GM18498 (cell line): Measurements from ENCODE around the gene GTF2H1.
A peak's percentile ranks its signal among the peaks of the same experiment; 100 is the strongest.

Experiments used
- ATAC-seq: cut with Tn5 transposase; IDR thresholded peaks from one replicate; pipeline ENCODE4 v1.9.1; 2021; ENCODE audit warnings: mild to moderate bottlenecking, moderate library complexity; ENCODE audit not compliant: unreplicated experiment

GTF2H1 gene

DNA sequence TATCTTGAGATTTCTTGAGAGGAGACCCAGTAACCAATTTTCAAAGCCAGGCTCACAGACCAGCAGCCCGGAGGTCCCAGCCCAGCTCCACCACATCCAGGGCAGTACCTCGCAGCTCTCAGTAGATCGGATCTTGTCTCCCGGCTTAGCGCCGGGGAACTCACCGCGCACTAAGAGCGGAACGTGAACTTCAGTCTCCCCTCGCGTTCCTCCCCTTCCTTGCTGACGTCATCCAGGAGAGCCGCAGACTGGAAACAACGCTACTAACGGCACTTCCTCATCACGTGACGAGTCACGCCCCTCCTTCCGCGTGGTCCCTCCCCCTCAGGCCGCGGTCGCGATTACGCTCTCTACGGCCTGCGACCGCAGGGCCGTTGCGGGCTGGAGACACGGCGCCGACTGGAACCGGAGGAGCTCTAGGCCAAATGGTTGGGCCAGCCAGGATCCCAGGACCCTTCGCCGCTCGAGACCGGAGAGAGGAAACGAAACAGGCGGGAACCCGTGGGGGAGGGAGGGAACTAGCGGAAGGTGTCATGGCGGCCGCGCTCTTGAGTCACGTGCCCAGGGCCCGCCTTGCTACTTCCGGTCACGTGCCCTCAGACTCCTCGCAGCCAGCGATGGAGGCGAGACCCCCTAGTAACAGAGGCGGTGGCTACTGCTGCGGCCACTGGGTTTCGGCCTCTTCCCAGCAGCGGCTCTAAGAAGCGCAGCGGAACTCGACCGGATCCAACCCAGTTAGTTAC lies at the start of gene GTF2H1, which contains the start of gene HPS5:
TSS of gene GTF2H1 (plus strand) at position 599 of the 743 bp plus-strand sequence. CDS start 10,508 bp downstream, outside the sequence.
TSS of gene HPS5 (minus strand) at position 172 of the 743 bp plus-strand sequence. CDS start 4,282 bp downstream, outside the sequence.
- ATAC-seq, result peak; percentile 90

GRCh38 chr11:18277565-18278271 lies 44.6 kb upstream of the GTF2H1 start:
- no peak for ATAC-seq

- peak; percentile 90 for ATAC-seq
Observed at GRCh38 chr11:18280438-18281045, 41.8 kb upstream of the GTF2H1 start.

DNA sequence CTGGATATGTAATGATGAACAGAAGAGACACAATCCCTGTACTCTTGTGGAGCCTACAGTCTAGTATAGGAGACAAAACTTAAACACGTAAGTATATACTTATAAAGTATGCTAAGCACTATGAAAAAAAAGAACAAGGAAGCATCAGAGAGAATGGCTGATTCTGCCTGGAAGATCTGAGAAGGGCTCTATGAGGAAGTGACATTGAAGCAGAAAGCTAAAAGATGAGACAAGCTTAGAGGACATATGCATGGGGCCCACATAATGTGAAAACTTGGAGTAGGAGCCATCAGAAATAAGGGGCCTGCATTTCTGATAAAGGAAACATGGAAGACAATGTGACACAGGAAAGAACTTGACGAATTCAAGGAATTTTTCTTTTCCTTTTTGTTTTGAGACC lies 39.7 kb upstream of the GTF2H1 start:
- no peak for ATAC-seq

DNA sequence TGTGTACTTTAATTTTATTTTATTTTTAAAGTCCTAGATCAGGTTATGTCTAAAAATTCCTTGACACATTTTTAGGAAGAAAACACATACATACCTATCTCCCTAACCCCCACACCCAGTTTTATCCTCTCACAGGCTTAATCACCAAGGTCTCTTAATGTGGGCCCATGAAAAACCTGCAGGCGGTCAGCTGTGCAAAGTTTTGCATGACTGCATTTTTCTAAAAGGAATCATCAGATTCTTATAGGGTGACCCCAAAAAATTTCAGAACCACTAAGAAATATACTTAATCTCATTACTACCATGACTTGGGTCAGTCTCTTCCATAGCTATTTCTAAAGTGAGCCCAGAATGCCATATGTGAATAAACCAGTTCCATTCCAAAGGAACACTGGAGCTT lies 36.5 kb upstream of the GTF2H1 start:
- no peak for ATAC-seq

GRCh38 chr11:18288911-18289310 lies 33.5 kb upstream of the GTF2H1 start:
- ATAC-seq, result no peak

- ATAC-seq, result peak; percentile 97
Observed at GRCh38 chr11:18294862-18295261, 27.5 kb upstream of the GTF2H1 start.

- no peak for ATAC-seq
Observed at GRCh38 chr11:18295316-18295715, 27.1 kb upstream of the GTF2H1 start.

GRCh38 chr11:18299721-18300120 lies 22.6 kb upstream of the GTF2H1 start:
- no peak for ATAC-seq

DNA sequence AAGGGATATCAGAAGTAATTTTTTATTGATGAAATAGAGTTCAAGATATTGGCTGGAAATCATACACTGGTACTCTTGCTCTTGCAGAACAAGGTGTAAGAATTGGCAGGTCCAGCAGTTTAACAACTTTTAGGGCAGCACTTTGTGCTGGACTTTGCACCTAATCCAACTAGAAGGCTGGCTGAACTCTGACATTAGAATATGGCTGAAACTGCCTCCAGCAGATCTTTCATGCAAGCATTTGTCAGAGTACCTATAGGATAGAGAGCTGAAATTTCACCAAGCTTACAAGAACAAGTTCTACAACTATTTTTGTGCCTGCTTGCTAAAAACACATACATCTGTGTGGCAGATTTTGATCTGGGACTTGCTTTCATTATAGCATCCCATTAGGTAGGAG lies 17.6 kb upstream of the GTF2H1 start:
- no peak for ATAC-seq

- ATAC-seq, result no peak
Observed at GRCh38 chr11:18307461-18308139, 14.8 kb upstream of the GTF2H1 start.

DNA sequence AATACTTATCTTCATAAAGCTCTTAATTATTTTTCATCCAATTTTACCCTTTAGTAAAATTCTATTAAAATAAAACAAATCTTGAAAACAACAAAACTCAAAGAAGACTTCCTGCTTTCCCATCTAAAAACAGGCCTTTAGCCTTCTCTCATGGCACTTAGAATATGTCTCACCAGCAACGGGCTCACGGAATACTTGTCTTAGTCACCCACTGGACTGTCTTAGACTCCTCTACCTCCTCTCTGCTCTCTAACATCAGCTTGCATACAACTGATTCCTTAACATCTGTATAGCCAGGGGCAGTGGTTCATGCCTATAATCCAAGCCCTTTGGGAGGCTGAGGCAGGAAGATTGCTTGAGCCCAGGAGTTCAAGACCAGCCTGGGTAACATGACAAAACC lies 14.1 kb upstream of the GTF2H1 start:
- no peak for ATAC-seq

GRCh38 chr11:18309691-18310090 lies 12.7 kb upstream of the GTF2H1 start:
- no peak for ATAC-seq

DNA sequence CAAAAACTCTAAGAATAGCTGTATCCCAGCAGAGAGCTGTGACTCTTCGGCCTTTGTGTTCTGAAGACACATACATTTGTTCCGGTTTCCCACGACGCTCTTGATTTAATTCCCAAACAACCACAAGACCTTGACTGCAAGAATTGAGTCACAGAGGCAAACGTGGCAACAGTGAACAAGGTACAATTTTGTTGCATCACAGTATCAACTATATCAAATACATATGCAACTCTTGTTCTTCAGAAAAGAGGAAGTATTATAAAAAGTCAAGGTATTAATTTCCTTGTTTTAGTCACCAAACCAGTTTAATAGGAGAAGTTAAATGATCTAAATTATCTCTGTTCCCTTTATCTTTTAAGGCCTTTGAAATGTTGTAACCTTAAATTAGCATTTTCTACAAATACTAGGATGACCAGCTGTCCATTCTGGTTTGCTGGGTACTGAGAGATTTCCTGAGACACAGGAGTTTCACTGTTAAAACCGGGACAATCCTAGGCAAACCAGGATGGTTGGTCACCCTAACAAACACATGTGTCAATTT lies 11.5 kb upstream of the GTF2H1 start:
- ATAC-seq, result peak; percentile 55

GRCh38 chr11:18312012-18312411 lies 10.4 kb upstream of the GTF2H1 start:
- ATAC-seq, result no peak

DNA sequence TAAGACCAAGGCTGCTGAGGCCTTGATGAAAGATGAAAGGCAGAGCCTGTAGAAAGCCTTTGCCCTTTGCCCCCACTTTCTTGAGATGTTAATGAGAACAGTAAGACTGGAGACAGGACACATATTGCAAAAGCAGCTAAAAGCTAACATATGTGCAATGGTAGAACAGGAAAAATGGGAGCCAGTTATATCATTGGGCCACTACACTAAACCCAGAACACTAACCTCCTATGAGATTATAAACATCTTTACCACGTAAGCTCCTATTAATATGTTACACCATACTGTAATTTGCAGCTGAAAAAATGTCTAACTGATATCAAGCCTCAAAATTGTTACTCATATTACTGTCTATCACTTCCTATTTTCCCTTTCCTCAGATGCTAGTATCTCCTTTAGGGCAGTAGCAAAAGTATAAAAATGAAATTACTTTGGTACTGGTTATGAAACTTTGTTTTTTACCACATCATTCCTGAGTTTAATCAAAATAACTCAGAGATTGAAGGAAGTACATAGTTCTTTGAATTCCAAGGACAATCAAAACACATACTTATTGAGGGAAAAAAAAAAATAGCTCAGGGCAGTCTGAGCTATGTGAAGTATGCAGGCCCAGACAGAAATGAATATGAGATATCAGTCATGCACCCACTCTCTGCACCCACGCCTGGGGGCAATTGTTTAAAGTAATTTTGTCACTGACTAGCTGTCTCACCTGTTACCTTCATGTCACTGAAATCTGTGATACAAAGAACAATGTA lies 9.5 kb upstream of the GTF2H1 start:
- no peak for ATAC-seq

- no peak for ATAC-seq
Observed at GRCh38 chr11:18313965-18314763, 8.2 kb upstream of the GTF2H1 start.

GRCh38 chr11:18314784-18315523 lies 7.4 kb upstream of the GTF2H1 start:
- no peak for ATAC-seq

DNA sequence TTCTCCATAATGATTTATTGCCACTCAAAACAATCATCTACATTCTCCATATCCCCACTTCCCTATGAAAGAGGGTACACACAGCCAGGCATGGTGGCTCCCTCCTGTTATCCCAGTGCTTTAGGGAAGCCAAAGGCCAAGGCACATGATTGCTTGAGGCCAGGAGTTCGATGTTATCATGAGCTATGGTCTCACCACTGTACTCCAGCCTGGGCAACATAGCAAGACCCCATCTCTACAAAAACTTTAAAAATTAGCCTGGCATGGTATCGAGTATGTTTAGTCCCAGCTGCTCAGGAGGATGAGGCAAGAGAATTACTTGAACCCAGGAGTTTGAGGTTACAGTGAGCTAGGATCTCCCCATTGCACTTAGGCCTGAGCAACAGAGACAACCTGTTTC lies 6.5 kb upstream of the GTF2H1 start:
- ATAC-seq, result no peak
